Hepatocyte (in vitro differentiated cells): ENCODE measurements around the gene VRK1. TPM values are rescaled to one million over a fixed set of nuclear protein-coding genes. Genes with fewer than 3 reads are reported as not detected.

ENCODE experiments used
- DNase-seq: peaks from one replicate; pipeline ENCODE4 v3.0.0-alpha.2; 2016; ENCODE audit warnings: low spot score
- H2AFZ ChIP-seq: fragments of 200-600 bp; sonication (generic); 2 replicates; pipeline ENCODE4 v1.6.0; 2016; ENCODE audit warnings: antibody characterized with exemption, mild to moderate bottlenecking
- H3K27ac ChIP-seq: fragments of 200-600 bp; sonication (generic); 2 replicates; pipeline ENCODE4 v1.5.1; 2016; ENCODE audit warnings: mild to moderate bottlenecking
- H3K27me3 ChIP-seq: fragments of 200-600 bp; sonication (generic); 2 replicates; pipeline ENCODE4 v1.6.1; 2016
- H3K36me3 ChIP-seq: fragments of 200-600 bp; sonication (generic); replicated peaks from 2 replicates; pipeline ENCODE4 v1.5.1; 2016; ENCODE audit warnings: low read depth; ENCODE audit not compliant: insufficient read depth
- H3K4me1 ChIP-seq: fragments of 200-600 bp; sonication (generic); 2 replicates; pipeline ENCODE4 v1.5.1; 2016; ENCODE audit warnings: mild to moderate bottlenecking, moderate library complexity; ENCODE audit not compliant: insufficient read depth
- H3K4me2 ChIP-seq: fragments of 200-600 bp; sonication (generic); 2 replicates; pipeline ENCODE4 v1.6.0; 2016
- H3K4me3 ChIP-seq: fragments of 200-600 bp; sonication (generic); 2 replicates; pipeline ENCODE4 v1.5.1; 2016; ENCODE audit warnings: mild to moderate bottlenecking
- H3K79me2 ChIP-seq: fragments of 200-600 bp; sonication (generic); 2 replicates; pipeline ENCODE4 v1.6.0; 2017; ENCODE audit warnings: mild to moderate bottlenecking
- H3K9me2 ChIP-seq: fragments of 200-600 bp; sonication (generic); replicated peaks from 2 replicates; pipeline ENCODE4 v1.6.0; 2017; ENCODE audit warnings: mild to moderate bottlenecking; ENCODE audit not compliant: insufficient read depth
- H3K9me3 ChIP-seq: fragments of 200-600 bp; sonication (generic); 2 replicates; pipeline ENCODE4 v1.5.1; 2016; ENCODE audit warnings: low read depth, mild to moderate bottlenecking
- H4K20me1 ChIP-seq: fragments of 200-600 bp; sonication (generic); 2 replicates; pipeline ENCODE4 v1.6.0; 2016; ENCODE audit warnings: mild to moderate bottlenecking; ENCODE audit not compliant: insufficient read depth, poor library complexity, severe bottlenecking
- CTCF ChIP-seq: fragments of 200-600 bp; sonication (generic); IDR thresholded peaks from 2 replicates; pipeline ENCODE4 v1.5.1; 2016; ENCODE audit warnings: antibody characterized with exemption, mild to moderate bottlenecking; ENCODE audit not compliant: poor library complexity
- EZH2 ChIP-seq: fragments of 200-600 bp; sonication (generic); IDR thresholded peaks from 2 replicates; pipeline ENCODE4 v1.6.1; 2016; ENCODE audit warnings: antibody characterized with exemption, mild to moderate bottlenecking, borderline replicate concordance
- EZH2phosphoT487 ChIP-seq: fragments of 200-600 bp; sonication (generic); IDR thresholded peaks from one replicate; pipeline ENCODE4 v1.6.1; 2018; ENCODE audit warnings: antibody characterized with exemption, mild to moderate bottlenecking, low read depth, moderate library complexity; ENCODE audit not compliant: unreplicated experiment, severe bottlenecking
- WGBS: methylation state at CpG from one replicate; pipeline ENCODE4 v1.1.6; 2016; ENCODE audit warnings: low lambda C conversion rate; ENCODE audit errors: missing lambda C conversion rate; 5-methylcytosine and 5-hydroxymethylcytosine counted together
- polyA plus RNA-seq: library from polyadenylated mRNA; unstranded; fragments of >200 nt; fragmentation: Nextera tagmentation; extraction: Ambion mirVana; gene quantifications from 2 replicates; pipeline ENCODE4 v1.2.1, GENCODE V29; 2016
- total RNA-seq: library from RNA; depleted of rRNA; stranded (reverse); fragments of >200 nt; gene quantifications from 2 replicates; pipeline ENCODE4 v1.2.3, GENCODE V29; 2014

The VRK1 gene
- total and polyA plus RNA-seq, 2 experiments from 2014 or later = 16.5 to 21.5 TPM

GRCh38 chr14:96821501-96821900 is 24.3 kb downstream of the VRK1 start:
- Histone ChIP-seq H3K4me1 (no peaks in the 10 kb centered on the region), H3K27ac (no peak overlapping the region), H2AFZ (no peak overlapping the region), H3K9me3 (no peaks in the 10 kb centered on the region), H3K27me3 (no peaks in the 10 kb centered on the region), H3K36me3 (no peaks in the 10 kb centered on the region), H3K79me2 (peaks cover 25% of the 10 kb centered on the region), H3K9me2 (no peaks in the 10 kb centered on the region), H3K4me2 (no peak overlapping the region), H4K20me1 (no peaks in the 10 kb centered on the region), H3K4me3 (no peak overlapping the region)
- TF ChIP-seq CTCF (no peak), EZH2phosphoT487 (no peak), EZH2 (no peak)
- no peak for DNase-seq
- 95% methylated on average over 3 of the region's 3 CpGs for WGBS

- Histone ChIP-seq H3K79me2 (peaks cover 36% of the 10 kb centered on the region), H4K20me1 (no peaks in the 10 kb centered on the region), H3K27ac (no peak overlapping the region), H2AFZ (no peak overlapping the region), H3K27me3 (no peaks in the 10 kb centered on the region), H3K4me1 (no peaks in the 10 kb centered on the region), H3K4me3 (no peak overlapping the region), H3K4me2 (no peak overlapping the region), H3K9me2 (no peaks in the 10 kb centered on the region), H3K36me3 (no peaks in the 10 kb centered on the region), H3K9me3 (no peaks in the 10 kb centered on the region)
- 69% methylated on average over 2 of the region's 2 CpGs for WGBS
- no peak for DNase-seq
- TF ChIP-seq EZH2 (no peak), EZH2phosphoT487 (no peak), CTCF (no peak)
Observed at GRCh38 chr14:96823652-96824051, 26.5 kb downstream of the VRK1 start.

- no peaks in the 10 kb centered on the region for H3K9me2 ChIP-seq
- no peak overlapping the region for H3K27ac ChIP-seq
- no peaks in the 10 kb centered on the region for H3K36me3 ChIP-seq
- H3K9me3 ChIP-seq = no peaks in the 10 kb centered on the region
- no peak for TF ChIP-seq CTCF
- TF ChIP-seq EZH2phosphoT487 = no peak
- TF ChIP-seq EZH2 = no peak
- H3K79me2 ChIP-seq = peaks cover 34% of the 10 kb centered on the region
- DNase-seq = no peak
- H3K4me1 ChIP-seq = no peaks in the 10 kb centered on the region
- WGBS = 95% methylated on average over 3 of the region's 3 CpGs
- H3K4me2 ChIP-seq = no peak overlapping the region
- no peak overlapping the region for H3K4me3 ChIP-seq
- no peaks in the 10 kb centered on the region for H4K20me1 ChIP-seq
- no peak overlapping the region for H2AFZ ChIP-seq
- no peaks in the 10 kb centered on the region for H3K27me3 ChIP-seq
Observed at GRCh38 chr14:96824283-96824682, 27.1 kb downstream of the VRK1 start.

GRCh38 chr14:96826818-96827217 is 29.6 kb downstream of the VRK1 start:
- Histone ChIP-seq H3K79me2 (peaks cover 45% of the 10 kb centered on the region), H3K9me2 (no peaks in the 10 kb centered on the region), H2AFZ (no peak overlapping the region), H3K27ac (no peak overlapping the region), H3K27me3 (no peaks in the 10 kb centered on the region), H3K9me3 (no peaks in the 10 kb centered on the region), H4K20me1 (no peaks in the 10 kb centered on the region), H3K4me3 (no peak overlapping the region), H3K36me3 (no peaks in the 10 kb centered on the region), H3K4me1 (no peaks in the 10 kb centered on the region), H3K4me2 (no peak overlapping the region)
- 60% methylated on average over 2 of the region's 2 CpGs for WGBS
- TF ChIP-seq CTCF = no peak
- no peak for TF ChIP-seq EZH2phosphoT487
- TF ChIP-seq EZH2 = no peak
- no peak for DNase-seq
